GM12878 (cell line): ENCODE measurements around the gene KDM2A. TPM values are rescaled to one million over a fixed set of nuclear protein-coding genes. Genes with fewer than 3 reads are reported as not detected.

ENCODE experiments used
- ATAC-seq: fragments of 200-7000 bp; cut with Tn5 transposase; 3 replicates; pipeline ENCODE4 v1.9.1; 2020; ENCODE audit warnings: mild to moderate bottlenecking, moderate library complexity
- BruUV-seq: library from RNA; stranded (reverse); fragments of 400-500 nt; replicated peaks from 2 replicates; lab custom pipeline; 2021; lab: Mats Ljungman, UMichigan
- CTCF ChIA-PET: fragments of 300-600 bp; sonication (Branson Sonifier 250); formaldehyde crosslinking; extraction: SDS; loops from one replicate; lab custom pipeline; 2021; ENCODE audit warnings: inconsistent platforms; lab: Yijun Ruan, JAX
- POLR2A ChIA-PET: fragments of 350-600 bp; formaldehyde crosslinking; extraction: SDS; loops from one replicate; lab custom pipeline; 2021; ENCODE audit warnings: inconsistent platforms; lab: Charles Lee
- RAD21 ChIA-PET: fragments of 300-600 bp; sonication (Branson Sonifier 250); formaldehyde crosslinking; loops from one replicate; lab custom pipeline; 2023; ENCODE audit warnings: antibody characterized with exemption; ENCODE audit not compliant: unreplicated experiment; lab: Charles Lee
- SMC1A ChIA-PET: fragments of 300-600 bp; sonication (Branson Sonifier 250); formaldehyde crosslinking; loops from one replicate; lab custom pipeline; 2023; ENCODE audit not compliant: unreplicated experiment, uncharacterized antibody; lab: Charles Lee
- DNase-seq: peaks from one replicate; pipeline ENCODE4 v3.0.0-alpha.2; 2011; ENCODE audit warnings: low read depth, low spot score
- FAIRE-seq: peaks from 3 replicates; lab custom pipeline; 2011; peaks lifted over from hg19 to GRCh38; lab: Jason Lieb, UNC
- H2AFZ ChIP-seq: 2 replicates; pipeline ENCODE4 v1.6.0; 2011; ENCODE audit warnings: low read depth, low read length, control low read depth; ENCODE audit not compliant: control insufficient read depth
- H3K27ac ChIP-seq: 2 replicates; pipeline ENCODE4 v1.5.1; 2011; ENCODE audit warnings: control low read depth; ENCODE audit not compliant: control insufficient read depth, insufficient read depth
- H3K27me3 ChIP-seq, 2 experiments: replicated peaks in 1 of 2; 2 replicates each; pipeline versions ENCODE4 v1.6.0 to v1.6.1; 2011; ENCODE audit warnings: low read length in 1 of 2; ENCODE audit not compliant: control insufficient read depth in 2 of 2, insufficient read depth in 2 of 2
- H3K36me3 ChIP-seq, 2 experiments: 2 replicates each; pipeline ENCODE4 v1.5.1; 2011; ENCODE audit warnings: low read length in 1 of 2; ENCODE audit not compliant: control insufficient read depth in 2 of 2, insufficient read depth in 2 of 2
- H3K4me1 ChIP-seq: 2 replicates; pipeline ENCODE4 v1.6.1; 2011; ENCODE audit warnings: mild to moderate bottlenecking, low read length, moderate library complexity, mixed read lengths; ENCODE audit not compliant: control insufficient read depth, insufficient read depth
- H3K4me2 ChIP-seq: 2 replicates; pipeline ENCODE4 v1.6.0; 2011; ENCODE audit warnings: control low read depth; ENCODE audit not compliant: control insufficient read depth, insufficient read depth
- H3K4me3 ChIP-seq: fragments of 200-600 bp; sonication (generic); 2 replicates; pipeline ENCODE4 v1.5.1; 2016
- H3K79me2 ChIP-seq: 2 replicates; pipeline ENCODE4 v1.6.0; 2011; ENCODE audit warnings: low read length; ENCODE audit not compliant: control insufficient read depth, insufficient read depth
- H3K9ac ChIP-seq: 2 replicates; pipeline ENCODE4 v1.8.0; 2011; ENCODE audit warnings: low read length, control low read depth, mixed read lengths; ENCODE audit not compliant: control insufficient read depth, insufficient read depth
- H3K9me3 ChIP-seq: replicated peaks from 3 replicates; pipeline ENCODE4 v1.5.1; 2011; ENCODE audit warnings: mild to moderate bottlenecking, low read length; ENCODE audit not compliant: control insufficient read depth, insufficient read depth
- H4K20me1 ChIP-seq: 2 replicates; pipeline ENCODE4 v1.6.0; 2011; ENCODE audit not compliant: control insufficient read depth, insufficient read depth
- BHLHE40 ChIP-seq, 2 experiments: fragments of 450-650 bp in 1 of 2; IDR thresholded peaks; 2 replicates each; pipeline ENCODE4 v1.6.1; 2011 to 2017; ENCODE audit warnings: low read depth in 2 of 2, borderline replicate concordance in 1 of 2, improper control_type of control experiment in 1 of 2, low read length in 1 of 2, mild to moderate bottlenecking in 1 of 2
- CTCF ChIP-seq, 3 experiments: IDR thresholded peaks in 2 of 3; conservative IDR thresholded peaks in 1 of 3; 2 replicates each; pipeline ENCODE4 v1.5.1; 2011; ENCODE audit warnings: low read depth in 3 of 3, low read length in 3 of 3, mild to moderate bottlenecking in 3 of 3, control low read depth in 2 of 3, moderate library complexity in 2 of 3, inconsistent platforms in 1 of 3, mixed read lengths in 1 of 3; ENCODE audit not compliant: control insufficient read depth in 2 of 3, insufficient read depth in 1 of 3; ENCODE audit errors: extremely low read depth in 1 of 3
- ETV6 ChIP-seq, 2 experiments: fragments of 450-650 bp in 1 of 2; IDR thresholded peaks in 1 of 2; conservative IDR thresholded peaks in 1 of 2; 2 replicates each; pipeline ENCODE4 v1.6.1; 2014; ENCODE audit warnings: antibody characterized with exemption in 1 of 2, borderline replicate concordance in 1 of 2, low read depth in 1 of 2, mild to moderate bottlenecking in 1 of 2, moderate library complexity in 1 of 2
- GATAD2B ChIP-seq: fragments of 450-650 bp; conservative IDR thresholded peaks from 2 replicates; pipeline ENCODE4 v1.6.1; 2017; ENCODE audit warnings: low read depth, mild to moderate bottlenecking, moderate library complexity
- IKZF1 ChIP-seq: fragments of 450-650 bp; conservative IDR thresholded peaks from 2 replicates; pipeline ENCODE4 v1.6.1; 2017; ENCODE audit warnings: antibody characterized with exemption, mild to moderate bottlenecking
- MEF2B ChIP-seq: fragments of 450-650 bp; IDR thresholded peaks from 2 replicates; pipeline ENCODE4 v1.6.1; 2018; ENCODE audit warnings: mild to moderate bottlenecking, moderate library complexity; ENCODE audit not compliant: partially characterized antibody, poor library complexity, severe bottlenecking
- MXI1 ChIP-seq: fragments of 150-350 bp; IDR thresholded peaks from 2 replicates; pipeline ENCODE4 v1.6.1; 2011; ENCODE audit warnings: low read depth, mild to moderate bottlenecking, inconsistent platforms, low read length, improper control_type of control experiment
- RAD51 ChIP-seq: fragments of 450-650 bp; IDR thresholded peaks from 2 replicates; pipeline ENCODE4 v1.6.1; 2016; ENCODE audit warnings: moderate library complexity, mild to moderate bottlenecking, inconsistent platforms
- RELA ChIP-seq: fragments of 450-650 bp; IDR thresholded peaks from 2 replicates; pipeline ENCODE4 v1.8.0; 2014; ENCODE audit warnings: borderline replicate concordance; ENCODE audit not compliant: partially characterized antibody
- RUNX3 ChIP-seq: IDR thresholded peaks from 2 replicates; pipeline ENCODE4 v1.6.1; 2012; ENCODE audit warnings: low read length, inconsistent platforms
- SIX5 ChIP-seq: IDR thresholded peaks from 2 replicates; pipeline ENCODE4 v1.6.1; 2011; ENCODE audit warnings: mild to moderate bottlenecking, low read depth, low read length, moderate library complexity; ENCODE audit not compliant: severe bottlenecking
- WGBS: methylation state at CpG from one replicate; pipeline ENCODE4 v1.1.6; 2016; ENCODE audit warnings: low lambda C conversion rate; ENCODE audit not compliant: insufficient replicate concordance, insufficient coverage; ENCODE audit errors: missing lambda C conversion rate; 5-methylcytosine and 5-hydroxymethylcytosine counted together
- in situ Hi-C: fragments of 300-500 bp; cut with MboI; formaldehyde crosslinking; loops from 9 replicates; pipeline ENCODE4 v1.14.3; 2018; ENCODE audit warnings: mixed read lengths
- intact Hi-C: fragments of 100-400 bp; cut with micrococcal nuclease; formaldehyde crosslinking; loops from one replicate; pipeline ENCODE4 v1.14.2; 2022; ENCODE audit not compliant: unreplicated experiment
- polyA plus RNA-seq, 11 experiments: library from polyadenylated mRNA; depleted of rRNA in 4 of 11; unstranded in 6 of 11; stranded (reverse) in 5 of 11; fragments of >200 nt; fragmentation: Nextera tagmentation in 4 of 11; fragmentation: Illumina TruSeq in 1 of 11; extraction: Ambion mirVana in 4 of 11; extraction: Trizol in 1 of 11; gene quantifications; 1 replicate in 1 of 11; 2 replicates in 10 of 11; pipeline versions ENCODE4 v1.2.1 to v1.2.3, GENCODE V29; 2011 to 2016; ENCODE audit warnings: inconsistent platforms in 2 of 11, missing spikeins in 2 of 11, low read depth in 1 of 11
- total RNA-seq, 4 experiments: library from RNA; depleted of rRNA in 3 of 4; stranded (reverse); fragments of >200 nt in 3 of 4; fragmentation: Illumina TruSeq in 1 of 4; extraction: Trizol in 1 of 4; gene quantifications; 2 replicates each; pipeline versions ENCODE4 v1.2.1 to v1.2.3, GENCODE V29; 2013 to 2021
- TF ChIP-seq, protein P1 (sequence below): fragments of 450-650 bp; IDR thresholded peaks from 2 replicates; pipeline ENCODE4 v1.6.1; 2017; ENCODE audit warnings: borderline replicate concordance
- TF ChIP-seq, protein P2 (sequence below): fragments of 450-650 bp; IDR thresholded peaks from 2 replicates; pipeline ENCODE4 v1.6.1; 2016; ENCODE audit warnings: mild to moderate bottlenecking

The KDM2A gene
- total and polyA plus RNA-seq, 10 of the 15 experiments (the other 5 are each of a cell fraction or from before 2014, with no cell fraction given), result 10.5 to 69.3 (median 41.6) TPM

GRCh38 chr11:67273260-67273990, 154.4 kb downstream of the KDM2A start:
- SMC1A ChIA-PET, result interaction anchor here (1.4 to 6.1 kb wide), 3 partner anchors 15 to 109 kb away, joined by 3 to 35 read pairs (median 5); partner anchors contain the start of gene ANKRD13D
- POLR2A ChIA-PET, result interaction anchor here (0.6 to 2.9 kb wide), 3 partner anchors 19 to 128 kb away, joined by 4 to 17 read pairs (median 9); partner anchors contain the start of genes POLD4 and PPP1CA
- Histone ChIP-seq H3K27ac (peak overlapping the region; percentile 98), H3K9ac (peak overlapping the region; percentile 77), H2AFZ (no peak overlapping the region), H3K4me1 (peaks cover 82% of the 10 kb centered on the region), H3K4me2 (peak overlapping the region; percentile 100), H3K27me3 (no peaks in the 10 kb centered on the region), H3K4me3 (peak overlapping the region; percentile 81; the same call in 1 of the 2 replicates), H3K9me3 (no peaks in the 10 kb centered on the region), H3K36me3 (peaks cover 11 to 22% of the 10 kb centered on the region in 2 experiments; a peak in 3 of 4 replicates), H4K20me1 (no peaks in the 10 kb centered on the region), H3K79me2 (peaks cover 100% of the 10 kb centered on the region)
- RAD21 ChIA-PET, result interaction anchor here (0.7 to 6.6 kb wide), 2 partner anchors 15 to 108 kb away, joined by 3 to 33 read pairs; no protein-coding TSS in a partner anchor
- intact Hi-C loops (no loop called here), in situ Hi-C loops (no loop called here)
- 8% methylated on average over 14 of the region's 14 CpGs for WGBS
- FAIRE-seq (no peak), ATAC-seq (no peak), DNase-seq (no peak)
- CTCF ChIA-PET, result interaction anchor here (1.2 to 4.9 kb wide), 3 partner anchors 44 to 109 kb away, joined by 3 to 31 read pairs (median 7); no protein-coding TSS in a partner anchor
- no TSS peak for BruUV-seq
- TF ChIP-seq GATAD2B (0 out of 2 replicates have a peak, but pooled peaks have one; percentile 42), RELA (no peak), MEF2B (peak; percentile 92), CTCF (IDR thresholded peaks at IDR 0.05 in 2 of 3, conservative IDR thresholded peaks at IDR 0.05 in 1 of 3; ENCODE audit: control insufficient read depth in 2 of 3, extremely low read depth in 1 of 3, insufficient read depth in 1 of 3, low read depth in 3 of 3, low read length in 3 of 3) (peak in 1 of 3 experiments; percentile 17; a peak in 1 of 6 replicates), MXI1 (no peak), RUNX3 (no peak), SIX5 (no peak), ETV6 (conservative IDR thresholded peaks at IDR 0.05 in 1 of 2, IDR thresholded peaks at IDR 0.05 in 1 of 2; ENCODE audit: borderline replicate concordance in 1 of 2, low read depth in 1 of 2) (no peak), BHLHE40 (IDR thresholded peaks at IDR 0.05; ENCODE audit: borderline replicate concordance in 1 of 2, low read depth in 2 of 2, low read length in 1 of 2) (0 out of 4 replicates have a peak, but pooled peaks of 1 of the 2 experiments have one; percentile 24), RAD51 (no peak), IKZF1 (peak; percentile 53; the same call in 1 of the 2 replicates)
- TF ChIP-seq, protein P1, sequence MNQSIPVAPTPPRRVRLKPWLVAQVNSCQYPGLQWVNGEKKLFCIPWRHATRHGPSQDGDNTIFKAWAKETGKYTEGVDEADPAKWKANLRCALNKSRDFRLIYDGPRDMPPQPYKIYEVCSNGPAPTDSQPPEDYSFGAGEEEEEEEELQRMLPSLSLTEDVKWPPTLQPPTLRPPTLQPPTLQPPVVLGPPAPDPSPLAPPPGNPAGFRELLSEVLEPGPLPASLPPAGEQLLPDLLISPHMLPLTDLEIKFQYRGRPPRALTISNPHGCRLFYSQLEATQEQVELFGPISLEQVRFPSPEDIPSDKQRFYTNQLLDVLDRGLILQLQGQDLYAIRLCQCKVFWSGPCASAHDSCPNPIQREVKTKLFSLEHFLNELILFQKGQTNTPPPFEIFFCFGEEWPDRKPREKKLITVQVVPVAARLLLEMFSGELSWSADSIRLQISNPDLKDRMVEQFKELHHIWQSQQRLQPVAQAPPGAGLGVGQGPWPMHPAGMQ, result no peak
- TF ChIP-seq, protein P2, sequence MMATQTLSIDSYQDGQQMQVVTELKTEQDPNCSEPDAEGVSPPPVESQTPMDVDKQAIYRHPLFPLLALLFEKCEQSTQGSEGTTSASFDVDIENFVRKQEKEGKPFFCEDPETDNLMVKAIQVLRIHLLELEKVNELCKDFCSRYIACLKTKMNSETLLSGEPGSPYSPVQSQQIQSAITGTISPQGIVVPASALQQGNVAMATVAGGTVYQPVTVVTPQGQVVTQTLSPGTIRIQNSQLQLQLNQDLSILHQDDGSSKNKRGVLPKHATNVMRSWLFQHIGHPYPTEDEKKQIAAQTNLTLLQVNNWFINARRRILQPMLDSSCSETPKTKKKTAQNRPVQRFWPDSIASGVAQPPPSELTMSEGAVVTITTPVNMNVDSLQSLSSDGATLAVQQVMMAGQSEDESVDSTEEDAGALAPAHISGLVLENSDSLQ, result no peak
